Activated T-helper 1 cell treated with Interleukin-2 at 50 U/mL for 16 hours (primary cell): ENCODE data around the gene CORO2B.

Experiments used
- DNase-seq: peaks from one replicate; pipeline ENCODE4 v3.0.0-alpha.2; 2020; ENCODE audit warnings: low read depth

CORO2B gene

DNA sequence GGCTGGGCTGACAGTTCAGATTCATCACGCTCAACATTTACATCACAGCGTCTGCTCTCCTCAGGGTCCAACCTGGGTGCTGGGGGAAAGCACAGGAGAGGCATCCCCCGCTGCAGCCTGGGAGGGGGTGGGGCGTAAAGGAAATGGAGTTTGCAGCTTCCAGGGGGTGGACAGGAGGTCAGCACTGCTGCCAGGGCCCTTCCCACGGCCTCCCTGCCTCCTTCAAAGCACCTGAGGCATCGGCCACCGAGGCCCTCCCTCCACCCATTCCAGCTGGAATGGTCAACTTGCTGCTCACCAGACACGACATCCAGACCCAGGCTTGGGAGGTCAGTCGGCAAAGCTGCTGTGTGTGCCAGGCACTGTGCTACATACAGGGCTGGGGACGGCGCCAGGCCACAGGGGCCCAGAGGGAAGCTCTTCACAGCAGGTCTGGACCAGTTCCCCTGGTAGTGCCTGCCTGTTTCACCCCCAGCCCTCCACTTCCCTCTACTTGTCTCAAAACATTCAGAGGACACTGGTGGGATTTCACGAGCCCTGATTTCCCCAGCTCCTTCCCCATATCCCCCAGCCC, 121.2 kb downstream of the CORO2B start:
- DNase-seq, result no peak

GRCh38 chr15:68700455-68701123, 121.8 kb downstream of the CORO2B start:
- no peak for DNase-seq

DNA sequence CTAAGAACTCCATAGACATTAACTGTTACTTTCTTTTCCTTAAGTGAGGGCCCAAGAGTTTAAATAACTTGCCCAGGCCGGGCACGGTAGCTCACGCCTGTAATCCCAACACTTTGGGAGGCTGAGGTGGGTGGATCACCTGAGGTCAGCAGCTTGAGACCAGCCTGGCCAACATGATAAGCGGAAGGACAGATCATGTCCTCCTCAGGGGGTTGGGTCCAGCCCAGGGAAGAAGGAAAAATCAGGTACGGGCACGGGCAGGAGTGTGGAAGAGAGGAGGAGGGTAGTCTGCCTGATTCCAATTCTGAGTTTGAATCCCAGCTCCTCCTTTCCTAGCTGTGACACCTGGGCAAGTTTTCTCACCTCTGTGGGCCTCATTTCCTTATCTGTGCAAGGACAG, 123.1 kb downstream of the CORO2B start:
- DNase-seq, result no peak

DNA sequence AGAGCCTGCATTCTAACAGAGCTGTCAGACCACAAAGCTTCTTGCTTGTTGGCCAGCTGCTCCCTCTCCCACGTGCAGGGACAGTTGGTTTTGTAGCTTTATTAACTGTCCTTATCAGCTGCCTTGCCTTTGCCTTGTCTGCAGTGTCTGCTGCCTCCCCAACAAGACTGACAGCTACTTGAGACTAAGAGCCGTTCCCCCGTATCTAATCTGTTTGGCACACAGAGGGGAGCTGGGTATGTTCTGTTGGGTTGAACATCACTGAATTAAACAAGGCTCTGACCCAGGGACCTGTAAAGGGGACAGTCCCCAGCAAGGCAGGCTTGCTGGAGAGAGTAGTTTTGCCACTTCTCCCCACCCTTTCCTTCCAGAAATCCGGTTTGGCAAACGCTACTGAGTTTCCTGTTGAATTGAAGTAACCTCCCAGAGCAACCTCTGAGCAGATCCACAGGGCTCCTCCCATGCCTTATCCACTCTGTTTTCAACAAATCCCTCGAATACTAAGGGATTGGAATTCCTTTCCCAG, 125.8 kb downstream of the CORO2B start:
- DNase-seq, result no peak

- no peak for DNase-seq
These were observed 127.5 kb downstream of the CORO2B start for GRCh38 chr15:68706256-68706655.

DNA sequence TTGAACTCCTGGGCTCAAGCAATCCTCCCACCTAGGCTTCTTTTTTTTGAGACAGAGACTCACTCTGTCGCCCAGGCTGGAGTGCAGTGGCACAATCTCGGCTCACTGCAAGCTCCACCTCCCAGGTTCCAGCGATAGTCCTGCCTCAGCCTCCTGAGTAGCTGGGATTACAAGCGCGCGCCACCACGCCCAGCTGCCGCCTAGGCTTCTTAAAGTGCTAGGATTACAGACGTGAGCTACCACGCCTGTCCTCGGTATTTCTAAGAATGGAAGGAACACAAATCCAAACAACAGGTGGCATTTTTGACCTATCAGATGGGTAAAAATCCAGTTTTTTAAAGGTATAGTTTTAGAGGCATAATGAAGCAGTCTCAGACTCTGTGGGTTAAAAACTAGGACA, 128.1 kb downstream of the CORO2B start:
- no peak for DNase-seq

DNA sequence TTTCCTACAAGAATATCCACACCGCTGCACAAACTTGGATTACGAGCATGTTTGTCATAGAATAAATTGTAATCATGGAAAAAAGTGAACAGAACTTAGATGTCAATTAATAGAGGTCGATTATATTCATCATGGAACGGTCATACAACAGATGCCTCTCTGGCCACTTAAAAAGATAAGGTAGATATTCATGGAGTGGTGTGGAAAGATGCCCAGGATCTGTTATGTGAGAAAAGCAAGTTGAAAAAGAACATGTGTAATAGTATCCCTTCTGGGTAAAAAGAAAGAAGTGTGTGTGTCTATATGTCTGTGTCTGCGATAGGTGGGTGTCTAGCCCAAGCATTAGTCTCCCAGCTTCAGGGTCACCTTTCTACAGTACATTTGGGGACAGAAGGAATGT, 128.6 kb downstream of the CORO2B start:
- DNase-seq, result no peak

DNA sequence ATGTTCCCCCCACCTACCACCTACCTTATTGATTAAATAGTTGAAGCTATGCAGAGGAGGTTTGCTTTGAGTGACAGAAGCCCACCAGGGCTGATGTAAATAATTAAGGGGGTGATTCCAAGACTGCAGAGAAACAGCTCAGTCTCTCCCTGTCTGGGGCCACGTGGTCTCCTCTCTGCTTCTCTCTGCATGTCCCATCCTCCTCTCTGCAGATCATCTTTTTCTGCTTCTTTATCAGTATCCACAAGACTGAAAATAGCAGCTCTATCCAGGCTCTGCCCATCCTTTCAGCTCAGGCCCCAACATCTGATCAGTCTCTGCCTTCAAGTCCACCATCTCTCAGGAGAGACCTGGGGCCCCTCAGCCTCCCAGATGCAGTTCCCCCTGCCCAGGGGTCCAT, 131.1 kb downstream of the CORO2B start:
- no peak for DNase-seq

DNA sequence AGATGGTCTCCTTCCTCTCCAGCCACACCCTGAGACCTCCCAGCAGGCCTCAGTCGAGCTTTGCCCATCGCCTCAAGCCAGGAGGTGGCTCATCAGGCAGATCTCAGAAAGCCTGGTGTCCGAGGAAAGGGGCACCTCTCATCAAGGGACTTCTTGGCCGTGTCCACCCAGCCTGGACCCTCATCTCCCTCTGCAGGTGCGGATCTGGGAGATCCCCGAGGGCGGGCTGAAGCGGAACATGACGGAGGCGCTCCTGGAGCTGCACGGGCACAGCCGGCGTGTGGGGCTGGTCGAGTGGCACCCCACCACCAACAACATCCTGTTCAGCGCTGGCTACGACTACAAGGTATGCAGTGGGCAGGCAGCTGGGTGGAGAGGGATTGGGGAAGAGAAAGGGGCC, 131.7 kb downstream of the CORO2B start:
- DNase-seq, result no peak

GRCh38 chr15:68711406-68711805, 132.6 kb downstream of the CORO2B start:
- DNase-seq, result no peak

GRCh38 chr15:68712886-68713285, 134.1 kb downstream of the CORO2B start:
- no peak for DNase-seq

- no peak for DNase-seq
These were observed 135.1 kb downstream of the CORO2B start for GRCh38 chr15:68713874-68714273.

DNA sequence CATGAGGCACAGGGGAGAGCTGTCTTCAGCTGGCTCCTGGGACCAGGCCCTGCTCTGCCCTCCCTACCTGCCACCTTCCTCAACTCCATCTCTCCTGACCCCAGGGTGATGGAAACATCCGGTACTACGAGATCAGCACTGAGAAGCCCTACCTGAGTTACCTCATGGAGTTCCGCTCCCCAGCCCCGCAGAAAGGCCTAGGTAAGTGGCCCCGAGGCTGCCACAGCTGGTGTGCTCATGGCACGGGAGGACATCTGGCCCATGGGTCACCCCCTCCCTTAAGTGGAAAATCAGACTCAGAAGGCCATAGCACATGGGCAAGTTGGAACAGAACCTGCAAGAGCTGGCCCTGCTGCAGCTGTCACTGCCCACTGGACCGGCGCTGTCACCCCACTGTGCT, 136.3 kb downstream of the CORO2B start:
- DNase-seq, result no peak

DNA sequence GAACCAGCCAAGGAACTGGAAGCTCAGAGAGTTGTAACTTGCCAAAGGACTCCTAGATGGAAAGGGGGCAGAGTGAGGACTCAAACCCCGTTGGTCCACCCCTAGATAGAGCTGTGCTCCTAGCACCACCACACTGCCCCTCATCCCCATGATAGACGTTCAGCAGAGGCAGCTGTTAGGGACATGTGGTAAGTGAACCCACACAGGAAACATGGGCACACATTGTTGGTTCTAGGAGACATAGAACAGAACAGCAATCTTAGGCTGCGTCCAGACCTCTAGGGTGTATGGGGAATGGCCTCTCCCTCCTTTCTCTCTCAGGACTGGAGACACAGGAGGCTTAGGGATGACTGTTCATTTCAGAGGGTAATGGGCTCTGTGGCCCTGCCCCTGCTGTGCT, 139.2 kb downstream of the CORO2B start:
- no peak for DNase-seq

DNA sequence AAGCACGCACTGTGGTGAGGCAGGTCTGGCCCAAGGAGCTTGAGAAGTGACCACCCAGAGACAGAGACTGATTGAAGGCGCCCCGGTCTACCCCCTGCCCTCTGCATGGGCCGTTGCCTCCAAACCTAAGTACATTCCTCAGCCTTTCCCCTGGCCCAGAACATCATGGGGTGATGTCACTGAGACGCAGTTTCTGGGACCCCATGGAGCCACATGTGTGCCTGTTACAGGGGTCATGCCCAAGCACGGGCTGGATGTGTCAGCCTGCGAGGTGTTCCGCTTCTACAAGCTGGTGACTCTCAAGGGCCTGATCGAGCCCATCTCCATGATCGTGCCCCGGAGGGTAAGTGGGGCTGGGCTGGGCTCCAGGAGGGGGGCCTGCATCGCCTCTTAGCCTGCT, 139.7 kb downstream of the CORO2B start:
- no peak for DNase-seq

- DNase-seq, result no peak
These were observed 140.3 kb downstream of the CORO2B start for GRCh38 chr15:68719051-68719450.

GRCh38 chr15:68719672-68720071, 140.9 kb downstream of the CORO2B start:
- DNase-seq, result no peak

DNA sequence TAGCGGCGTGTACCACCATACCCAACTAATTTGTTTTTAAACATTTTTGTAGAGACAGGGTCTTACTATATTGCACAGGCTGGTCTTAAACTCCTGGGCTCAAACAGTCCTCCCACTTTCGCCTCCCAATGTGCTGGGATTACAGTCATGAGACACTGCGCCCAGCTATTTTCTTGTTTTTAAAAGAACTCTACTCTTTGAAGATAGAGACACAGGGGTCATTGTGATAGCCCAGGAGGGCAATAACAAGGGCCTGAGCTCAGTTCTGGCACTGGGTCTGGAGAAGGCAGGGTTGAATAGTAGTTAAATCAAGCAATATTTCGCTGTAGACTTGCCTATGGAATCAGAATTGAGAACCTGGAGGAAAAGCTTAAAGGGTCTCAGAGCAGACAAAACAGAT, 143.1 kb downstream of the CORO2B start:
- DNase-seq, result no peak

DNA sequence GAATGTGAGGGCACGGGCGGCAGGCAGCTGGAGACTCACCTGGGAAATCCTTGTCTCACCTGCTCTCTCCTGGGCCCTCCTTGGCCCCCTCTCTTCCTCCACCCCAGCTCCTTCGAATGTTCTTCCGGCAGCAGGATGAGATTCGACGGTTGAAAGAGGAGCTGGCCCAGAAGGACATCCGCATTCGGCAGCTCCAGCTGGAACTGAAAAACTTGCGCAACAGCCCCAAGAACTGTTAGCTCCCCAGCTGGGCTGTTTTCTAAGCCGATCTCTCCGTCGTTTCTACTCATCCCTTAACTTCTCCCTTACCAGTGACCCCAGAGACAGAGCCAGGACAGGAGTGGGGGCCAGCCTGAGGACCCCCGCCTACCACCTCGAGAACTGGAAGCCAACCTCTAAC, 146.9 kb downstream of the CORO2B start:
- no peak for DNase-seq

DNA sequence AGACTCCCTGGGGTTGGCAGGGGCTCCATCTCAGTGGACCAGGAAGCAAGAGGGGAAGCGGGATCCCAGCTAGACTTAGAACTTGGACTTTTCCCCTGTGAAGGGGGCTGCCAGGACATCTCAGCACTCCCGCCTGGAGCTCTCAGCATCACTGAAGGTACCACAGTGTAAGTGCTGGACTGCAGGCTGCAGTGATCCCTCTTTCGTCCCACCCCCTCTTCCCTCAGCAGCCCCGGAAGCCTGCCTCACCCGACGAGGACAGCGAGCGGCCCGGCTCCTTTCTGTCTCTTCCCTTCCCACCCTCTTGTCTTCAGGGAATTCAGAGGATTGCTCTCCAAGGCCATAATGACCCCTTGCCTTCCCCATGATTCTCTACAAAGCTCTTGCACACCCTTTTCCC, 147.5 kb downstream of the CORO2B start:
- DNase-seq, result no peak

DNA sequence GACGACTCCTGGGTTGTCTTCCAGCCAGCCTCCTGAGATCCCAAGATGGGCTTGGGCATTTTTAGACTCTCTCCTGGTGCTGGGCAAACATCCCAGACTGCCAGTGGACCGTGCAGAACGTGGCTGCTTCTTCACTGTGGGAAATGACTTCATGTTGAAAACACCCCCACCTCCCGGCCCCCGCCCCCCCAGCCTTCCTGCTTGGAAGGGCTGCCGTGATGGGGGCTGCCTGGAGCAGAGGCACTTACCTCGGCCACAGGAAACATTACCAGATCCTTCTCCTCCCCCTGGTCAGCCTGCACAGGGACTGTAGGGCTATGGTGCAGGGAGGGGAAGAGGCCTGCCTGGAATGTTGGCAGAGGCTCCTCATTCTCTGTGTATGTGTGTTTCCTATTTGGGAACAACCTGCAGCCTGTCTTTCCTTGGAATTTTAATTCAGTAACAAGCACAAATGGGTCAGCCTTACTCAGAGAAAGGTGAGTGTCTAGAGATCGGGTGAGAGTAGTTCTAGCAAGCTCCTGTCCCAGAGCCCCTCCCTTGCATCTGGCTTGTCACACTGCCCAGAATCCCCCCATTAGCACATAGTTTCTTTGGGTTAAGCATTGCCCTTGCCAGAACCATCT, 151.1 kb downstream of the CORO2B start:
- DNase-seq, result no peak

DNA sequence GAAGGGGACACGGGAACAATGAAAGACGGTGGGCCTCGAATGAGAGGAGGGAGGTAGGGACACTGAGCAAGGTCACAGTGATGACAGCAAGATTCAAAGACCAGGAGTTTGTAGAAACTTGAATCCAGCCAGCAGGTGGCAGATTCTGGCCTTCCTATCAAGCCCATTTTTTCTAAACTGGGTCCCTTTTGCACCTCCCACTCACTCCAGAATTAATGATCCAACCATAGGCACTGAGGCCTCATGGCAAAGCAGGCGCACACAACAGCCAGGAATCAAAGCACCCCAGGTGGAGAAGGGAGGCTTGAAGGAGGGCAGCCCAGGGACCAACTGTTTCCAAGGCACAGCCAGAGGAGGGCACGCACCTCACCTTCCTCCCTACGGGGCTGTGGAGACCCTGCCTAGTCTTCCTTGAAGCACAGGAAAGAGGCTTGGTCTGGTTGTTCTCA, 151.7 kb downstream of the CORO2B start:
- no peak for DNase-seq
